Neutrophil (primary cell): ENCODE data around the gene TLE3.

Experiments used
- H3K27ac ChIP-seq: fragments of 200-600 bp; sonication (generic); 2 replicates; pipeline ENCODE4 v1.5.1; 2016; ENCODE audit warnings: mild to moderate bottlenecking, moderate library complexity
- H3K27me3 ChIP-seq: fragments of 200-600 bp; sonication (generic); 2 replicates; pipeline ENCODE4 v1.6.0; 2016; ENCODE audit warnings: mild to moderate bottlenecking
- H3K36me3 ChIP-seq: fragments of 200-600 bp; sonication (generic); 2 replicates; pipeline ENCODE4 v1.5.1; 2017
- H3K4me1 ChIP-seq, 2 experiments: fragments of 200-600 bp in 1 of 2; sonication (generic) in 1 of 2; 1 replicate in 1 of 2; 2 replicates in 1 of 2; pipeline versions ENCODE4 v1.5.1 to v1.6.1; 2013 to 2016; ENCODE audit warnings: low read depth in 1 of 2, low read length in 1 of 2, mild to moderate bottlenecking in 1 of 2, moderate library complexity in 1 of 2; ENCODE audit not compliant: control insufficient read depth in 1 of 2, insufficient read depth in 1 of 2
- H3K4me3 ChIP-seq, 2 experiments: fragments of 200-600 bp in 1 of 2; sonication (generic) in 1 of 2; 1 replicate in 1 of 2; 2 replicates in 1 of 2; pipeline ENCODE4 v1.5.1; 2013 to 2016; ENCODE audit warnings: low read depth in 1 of 2, low read length in 1 of 2, mild to moderate bottlenecking in 1 of 2, moderate library complexity in 1 of 2
- H3K9me3 ChIP-seq: fragments of 200-600 bp; sonication (generic); 2 replicates; pipeline ENCODE4 v1.5.1; 2016
- CTCF ChIP-seq: fragments of 200-600 bp; sonication (generic); IDR thresholded peaks from 2 replicates; pipeline ENCODE4 v1.5.1; 2016; ENCODE audit warnings: antibody characterized with exemption

TLE3 gene

GRCh38 chr15:70059476-70060213 lies 38.1 kb downstream of the TLE3 start:
- no peaks in the 10 kb centered on the region for H3K9me3 ChIP-seq
- no peaks in the 10 kb centered on the region for H3K27me3 ChIP-seq
- no peak overlapping the region for H3K27ac ChIP-seq
- H3K4me1 ChIP-seq = no peaks in the 10 kb centered on the region
- TF ChIP-seq CTCF = no peak
- peaks cover 100% of the 10 kb centered on the region for H3K36me3 ChIP-seq
- H3K4me3 ChIP-seq = no peak overlapping the region

- Histone ChIP-seq H3K9me3 (no peaks in the 10 kb centered on the region), H3K27ac (no peak overlapping the region), H3K36me3 (peaks cover 100% of the 10 kb centered on the region), H3K4me1 (no peaks in the 10 kb centered on the region), H3K4me3 (no peak overlapping the region), H3K27me3 (no peaks in the 10 kb centered on the region)
- TF ChIP-seq CTCF = no peak
Measured at GRCh38 chr15:70058642-70059360, 38.9 kb downstream of the TLE3 start.

- H3K4me1 ChIP-seq = no peaks in the 10 kb centered on the region
- H3K9me3 ChIP-seq = no peaks in the 10 kb centered on the region
- no peak for TF ChIP-seq CTCF
- no peak overlapping the region for H3K27ac ChIP-seq
- H3K27me3 ChIP-seq = no peaks in the 10 kb centered on the region
- H3K4me3 ChIP-seq = no peak overlapping the region
- peaks cover 100% of the 10 kb centered on the region for H3K36me3 ChIP-seq
Measured at GRCh38 chr15:70057931-70058641, 39.6 kb downstream of the TLE3 start.

- Histone ChIP-seq H3K27me3 (no peaks in the 10 kb centered on the region), H3K9me3 (no peaks in the 10 kb centered on the region), H3K4me3 (no peak overlapping the region), H3K36me3 (peaks cover 100% of the 10 kb centered on the region), H3K4me1 (no peaks in the 10 kb centered on the region), H3K27ac (peak overlapping the region; percentile 29)
- no peak for TF ChIP-seq CTCF
Measured at GRCh38 chr15:70056091-70056680, 41.5 kb downstream of the TLE3 start.

- Histone ChIP-seq H3K4me1 (no peaks in the 10 kb centered on the region), H3K36me3 (peaks cover 100% of the 10 kb centered on the region), H3K4me3 (no peak overlapping the region), H3K27ac (peak overlapping the region; percentile 29), H3K27me3 (no peaks in the 10 kb centered on the region), H3K9me3 (no peaks in the 10 kb centered on the region)
- no peak for TF ChIP-seq CTCF
Measured at GRCh38 chr15:70055601-70056051, 42.1 kb downstream of the TLE3 start.
